Stimulated activated CD8-positive, alpha-beta memory T cell treated with anti-CD3 and anti-CD28 coated beads, Interleukin-4, amount 100 ng/mL, for 4 hours (primary cell): ENCODE measurements around the gene ROR2.

Experiments used
- DNase-seq, 2 donors: peaks; one replicate each; pipeline ENCODE4 v3.0.0-alpha.2; 2020; ENCODE audit warnings: low read depth in 2 of 2, low spot score in 1 of 2

Gene ROR2

DNA sequence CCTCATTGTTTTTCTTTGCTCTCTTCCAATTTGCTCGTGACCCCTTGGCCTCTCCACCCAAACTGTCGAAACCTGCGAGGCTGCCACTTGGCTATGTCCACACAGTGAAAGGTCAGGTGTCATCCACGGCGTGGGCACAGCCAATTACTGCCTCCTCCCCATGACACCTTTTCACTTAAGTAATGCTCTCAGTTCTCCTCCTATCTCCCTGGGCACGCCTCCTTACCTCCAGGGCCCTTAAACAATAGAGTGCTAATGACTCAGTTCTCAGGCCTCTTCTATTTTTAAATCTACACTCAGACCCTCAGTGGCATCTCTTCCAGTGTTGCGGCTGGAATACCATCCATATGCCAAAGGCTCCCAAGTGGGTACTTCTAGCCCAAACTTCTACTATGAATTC lies 256.8 kb downstream of the ROR2 start:
- no peak for DNase-seq

GRCh38 chr9:91690540-91691249 lies 259.3 kb downstream of the ROR2 start:
- DNase-seq: no peak

GRCh38 chr9:91689006-91689405 lies 261.0 kb downstream of the ROR2 start:
- no peak for DNase-seq

- no peak for DNase-seq
Measured at GRCh38 chr9:91683269-91683668, 266.8 kb downstream of the ROR2 start.

DNA sequence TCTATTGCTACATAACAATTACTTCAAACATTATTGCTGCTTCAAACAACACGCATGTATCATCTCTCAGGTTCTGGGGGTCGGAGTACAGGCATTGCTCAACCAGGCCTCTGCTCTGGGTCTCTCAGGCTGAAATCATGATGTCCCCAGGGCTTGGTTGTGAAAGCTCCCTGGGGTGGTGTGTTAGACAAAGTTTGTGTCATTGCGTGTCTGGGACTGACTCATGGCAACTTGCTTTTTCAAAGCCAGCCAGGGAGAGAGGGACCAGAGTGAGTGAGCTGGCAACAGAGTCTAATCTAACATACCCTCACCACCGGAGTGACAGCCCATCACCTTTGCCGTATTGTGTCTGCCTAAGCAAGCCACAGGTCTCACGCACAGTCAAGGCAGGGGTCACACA lies 267.2 kb downstream of the ROR2 start:
- no peak for DNase-seq

GRCh38 chr9:91681461-91682305 lies 268.3 kb downstream of the ROR2 start:
- peak; percentile 17 to 25 for DNase-seq

- no peak for DNase-seq
Measured at GRCh38 chr9:91680998-91681397, 269.0 kb downstream of the ROR2 start.

DNA sequence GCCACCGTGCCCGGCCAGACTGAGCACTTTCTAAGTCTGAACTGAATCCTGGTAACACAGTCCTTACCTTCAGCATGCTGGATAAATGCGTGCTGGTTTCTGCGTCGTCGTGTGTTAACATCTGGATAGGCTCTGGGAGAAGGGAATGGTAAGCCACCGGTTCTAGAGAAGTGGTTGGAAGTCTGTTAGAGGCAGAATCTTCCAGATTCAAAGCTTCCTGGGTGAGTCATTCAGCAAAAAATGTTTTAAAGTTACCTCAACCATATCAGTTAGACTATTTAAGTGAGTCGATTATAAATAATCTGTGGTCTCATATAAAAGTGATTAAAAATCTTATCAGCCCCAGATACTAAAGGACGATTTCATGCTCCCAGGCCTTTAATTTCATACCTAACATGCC lies 269.9 kb downstream of the ROR2 start:
- no peak for DNase-seq

DNA sequence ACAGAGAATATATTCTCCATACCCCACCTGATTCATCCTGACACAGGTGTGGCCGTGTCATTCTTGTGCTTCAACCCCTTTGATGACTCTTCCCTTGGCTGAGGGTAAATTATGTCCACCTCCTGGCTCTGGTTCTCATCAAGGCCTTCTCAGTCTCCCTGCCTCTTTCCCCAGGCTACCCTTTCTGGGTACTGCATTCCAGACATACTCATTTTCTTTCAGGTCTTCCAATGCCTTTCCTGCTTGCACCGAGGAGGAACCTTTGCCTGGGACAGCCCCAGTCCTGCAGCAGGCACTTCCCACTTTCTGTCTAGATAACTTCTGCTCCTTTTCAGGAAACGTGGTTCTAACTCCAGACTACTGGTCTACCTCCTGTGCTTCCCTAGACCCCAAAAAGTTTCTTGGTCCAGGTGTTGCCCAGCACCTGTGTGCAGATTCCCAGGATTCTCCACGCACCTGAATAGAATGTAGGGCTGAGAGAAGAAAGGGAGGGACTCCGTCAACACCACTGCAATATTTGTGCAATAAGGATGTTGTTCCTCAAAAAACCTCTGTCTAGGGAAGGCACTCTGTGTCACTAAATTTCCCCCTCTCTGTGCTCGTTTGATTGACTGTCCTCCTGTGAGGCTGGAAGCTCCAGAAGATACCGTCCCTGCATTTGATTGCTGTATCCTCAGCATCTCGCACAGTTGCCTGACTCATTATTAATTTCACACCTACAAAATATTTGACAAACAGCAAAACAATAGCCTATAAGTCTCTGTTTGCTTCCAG lies 271.0 kb downstream of the ROR2 start:
- no peak for DNase-seq

DNA sequence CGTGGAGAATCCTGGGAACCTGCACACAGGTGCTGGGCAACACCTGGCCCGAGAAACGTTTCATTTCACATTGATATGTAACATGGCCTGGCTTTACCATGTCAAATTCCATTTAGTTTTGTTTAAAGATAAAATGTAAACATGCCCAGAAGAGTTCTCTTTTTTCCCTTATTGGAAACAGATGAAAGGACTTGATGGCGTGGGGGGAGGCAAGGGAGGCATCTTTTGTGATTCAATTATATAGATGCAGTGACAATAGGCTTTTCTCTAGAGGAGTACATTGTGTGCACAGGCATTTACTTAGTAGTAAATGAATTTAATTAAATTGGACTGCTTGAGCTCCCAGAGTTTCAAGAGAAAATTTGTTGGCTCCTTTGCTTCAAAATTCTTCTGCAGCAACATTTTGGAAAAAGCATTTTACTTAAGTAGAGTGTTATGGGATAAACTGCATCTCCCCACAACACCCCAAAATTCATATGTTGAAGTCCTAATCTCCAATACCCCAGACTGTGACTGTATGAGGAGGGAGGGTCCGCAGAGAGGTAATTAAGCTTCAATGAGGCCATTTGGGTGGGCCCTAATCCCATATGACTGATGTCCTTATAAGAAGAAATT lies 272.1 kb downstream of the ROR2 start:
- no peak for DNase-seq

DNA sequence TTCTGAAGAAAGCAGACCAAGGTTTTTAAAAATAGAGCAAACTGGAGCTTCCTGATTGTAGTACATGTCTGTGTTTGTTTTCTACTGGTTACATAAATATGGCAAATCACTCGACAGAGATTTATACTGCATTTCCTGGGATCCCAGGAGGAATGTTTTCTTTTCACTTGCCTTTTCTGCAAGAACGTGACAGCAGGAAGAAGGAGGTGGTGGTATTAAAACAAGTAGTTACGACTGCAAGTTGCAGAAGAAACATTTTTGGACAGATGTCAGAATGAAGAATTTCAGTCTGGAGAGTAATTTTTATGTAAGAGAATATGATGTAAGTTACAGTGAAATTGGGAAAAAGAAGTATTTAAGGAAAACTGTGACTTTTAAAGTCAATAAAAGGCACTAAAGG lies 272.7 kb downstream of the ROR2 start:
- DNase-seq: no peak

GRCh38 chr9:91676046-91676445 lies 274.0 kb downstream of the ROR2 start:
- no peak for DNase-seq

DNA sequence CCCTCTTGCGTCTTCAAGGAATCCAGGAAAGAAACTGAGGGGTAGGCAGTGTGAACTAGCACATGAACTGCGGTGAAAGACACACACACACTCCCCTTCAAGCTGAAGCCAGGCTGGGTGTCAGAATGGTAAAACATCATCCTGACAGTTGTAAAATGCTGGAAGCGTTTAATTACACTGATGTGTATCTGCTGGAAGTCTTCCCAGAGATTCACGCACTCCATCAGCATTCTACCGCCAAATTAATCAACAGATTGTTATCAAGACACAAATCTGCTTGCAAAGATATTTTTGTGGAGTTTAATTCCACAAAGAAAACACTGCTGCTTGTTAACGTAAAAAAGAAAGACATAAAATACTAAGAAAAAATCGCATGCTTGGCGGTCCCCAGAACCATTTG lies 285.4 kb downstream of the ROR2 start:
- DNase-seq: no peak

DNA sequence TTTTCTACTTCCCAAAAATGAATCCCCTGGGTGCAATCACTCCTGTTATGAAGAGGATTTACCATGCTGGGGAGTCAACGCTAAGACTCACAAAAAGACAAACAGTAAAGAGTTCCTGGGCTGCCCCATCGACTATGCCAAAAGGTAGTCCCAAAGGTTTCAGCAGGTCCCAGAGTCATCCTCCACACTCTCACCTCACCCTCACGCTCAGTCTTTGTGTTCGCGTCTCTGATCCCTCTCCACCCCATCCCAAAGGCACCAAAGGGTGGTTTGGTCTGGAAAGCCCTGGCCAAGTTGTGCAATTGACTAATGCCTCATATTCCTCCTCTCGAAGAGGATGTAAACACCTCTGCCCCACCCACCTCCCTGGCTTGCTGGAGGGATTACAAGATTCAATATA lies 286.2 kb downstream of the ROR2 start:
- no peak for DNase-seq

- no peak for DNase-seq
Measured at GRCh38 chr9:91661451-91661850, 288.6 kb downstream of the ROR2 start.

- DNase-seq: no peak
Measured at GRCh38 chr9:91660521-91660920, 289.5 kb downstream of the ROR2 start.

DNA sequence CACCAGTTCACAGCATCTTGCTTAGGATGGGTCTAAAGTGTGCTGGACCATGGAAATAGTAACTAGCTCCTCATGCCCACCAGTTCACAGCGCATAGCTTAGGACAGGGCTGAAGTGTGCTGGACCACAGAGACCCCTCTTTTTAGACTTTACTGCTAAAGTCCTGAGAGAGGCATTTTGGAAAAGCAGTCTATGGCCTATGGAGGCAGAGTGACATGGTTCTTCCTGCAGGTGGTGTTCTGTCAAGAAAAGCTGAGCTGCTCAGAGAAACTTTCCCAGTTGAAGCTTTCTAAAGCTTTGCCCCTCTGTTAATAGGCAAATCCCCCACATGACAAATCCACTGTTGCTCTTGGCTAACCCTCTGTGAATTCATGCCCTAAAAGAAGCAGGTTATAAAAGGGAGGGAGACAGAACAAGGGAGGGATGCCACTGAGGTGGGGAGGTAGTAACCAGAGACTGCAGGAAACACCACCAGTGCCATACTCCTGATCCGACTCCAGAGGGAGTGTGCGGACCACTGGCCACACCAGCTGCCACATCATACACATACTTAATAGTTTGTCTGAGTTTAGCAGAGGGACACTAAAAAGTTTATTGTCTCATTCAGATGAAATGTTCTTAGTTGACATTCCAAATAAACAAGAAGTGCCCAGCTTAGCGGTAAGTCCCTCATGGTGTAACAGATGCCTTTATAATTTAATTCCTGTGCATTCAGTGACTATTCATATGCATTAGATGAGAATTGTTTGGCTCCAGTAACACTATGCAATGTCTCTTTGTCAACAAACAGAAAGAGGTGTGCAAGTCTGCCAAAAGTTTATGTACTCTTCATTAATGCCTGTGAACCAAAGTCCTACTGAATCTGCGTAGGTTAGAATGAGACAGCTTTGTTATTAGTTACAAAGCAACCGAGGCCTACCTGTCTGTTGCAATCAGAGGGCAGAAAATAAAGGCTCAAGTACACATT lies 290.2 kb downstream of the ROR2 start:
- DNase-seq: no peak

GRCh38 chr9:91658513-91659105 lies 291.4 kb downstream of the ROR2 start:
- no peak for DNase-seq

GRCh38 chr9:91657501-91657900 lies 292.5 kb downstream of the ROR2 start:
- DNase-seq: no peak

GRCh38 chr9:91655658-91656057 lies 294.4 kb downstream of the ROR2 start:
- no peak for DNase-seq
